Inflammatory macrophage treated with lipopolysaccharide for 1 hour (primary cell): ENCODE results near the gene PTPRJ.
A peak's percentile ranks its signal among the peaks of the same experiment; 100 is the strongest.

Experiments used
- DNase-seq, 2 donors: peaks; one replicate each; pipeline ENCODE4 v3.0.0-alpha.2; 2020 to 2022

The PTPRJ gene

DNA sequence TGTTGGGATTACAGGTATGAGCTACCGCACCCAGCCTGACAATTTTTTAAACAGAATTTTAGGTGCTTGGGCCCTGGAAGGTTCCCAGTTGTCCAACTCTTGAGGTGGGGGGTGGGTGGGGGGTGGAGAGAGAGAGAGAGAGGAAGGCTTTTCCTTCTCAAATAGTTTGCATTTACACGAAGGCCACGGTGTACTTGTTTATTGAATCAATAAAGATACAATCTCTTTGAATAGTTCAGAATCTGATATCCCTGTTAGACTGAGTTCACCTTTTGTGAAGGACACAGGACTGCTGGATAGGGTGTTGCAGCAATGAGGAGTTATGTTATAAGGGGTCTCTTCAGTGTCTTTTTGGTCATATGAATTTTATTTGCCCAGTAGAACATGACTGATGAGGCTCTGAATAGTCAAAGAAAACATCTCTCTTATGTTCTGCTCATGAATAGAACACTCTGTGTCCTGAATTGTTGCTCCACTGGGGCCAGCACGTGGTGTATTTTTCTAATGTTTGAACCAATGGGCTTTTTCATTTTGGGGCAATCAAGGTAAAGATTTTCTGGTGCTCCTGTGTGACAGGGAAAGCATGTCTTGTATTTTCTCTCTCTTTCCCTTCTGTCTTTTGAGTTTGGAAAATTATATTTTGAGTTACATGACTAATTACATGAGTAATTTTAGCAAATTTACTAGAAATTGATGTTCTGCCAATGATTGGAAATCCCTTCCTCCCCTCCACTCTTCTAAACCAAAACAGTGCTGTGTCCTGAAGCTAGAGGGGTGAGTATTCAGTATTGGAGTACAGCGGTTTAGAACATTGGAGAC, 61.7 kb downstream of the PTPRJ start:
- DNase-seq: no peak

DNA sequence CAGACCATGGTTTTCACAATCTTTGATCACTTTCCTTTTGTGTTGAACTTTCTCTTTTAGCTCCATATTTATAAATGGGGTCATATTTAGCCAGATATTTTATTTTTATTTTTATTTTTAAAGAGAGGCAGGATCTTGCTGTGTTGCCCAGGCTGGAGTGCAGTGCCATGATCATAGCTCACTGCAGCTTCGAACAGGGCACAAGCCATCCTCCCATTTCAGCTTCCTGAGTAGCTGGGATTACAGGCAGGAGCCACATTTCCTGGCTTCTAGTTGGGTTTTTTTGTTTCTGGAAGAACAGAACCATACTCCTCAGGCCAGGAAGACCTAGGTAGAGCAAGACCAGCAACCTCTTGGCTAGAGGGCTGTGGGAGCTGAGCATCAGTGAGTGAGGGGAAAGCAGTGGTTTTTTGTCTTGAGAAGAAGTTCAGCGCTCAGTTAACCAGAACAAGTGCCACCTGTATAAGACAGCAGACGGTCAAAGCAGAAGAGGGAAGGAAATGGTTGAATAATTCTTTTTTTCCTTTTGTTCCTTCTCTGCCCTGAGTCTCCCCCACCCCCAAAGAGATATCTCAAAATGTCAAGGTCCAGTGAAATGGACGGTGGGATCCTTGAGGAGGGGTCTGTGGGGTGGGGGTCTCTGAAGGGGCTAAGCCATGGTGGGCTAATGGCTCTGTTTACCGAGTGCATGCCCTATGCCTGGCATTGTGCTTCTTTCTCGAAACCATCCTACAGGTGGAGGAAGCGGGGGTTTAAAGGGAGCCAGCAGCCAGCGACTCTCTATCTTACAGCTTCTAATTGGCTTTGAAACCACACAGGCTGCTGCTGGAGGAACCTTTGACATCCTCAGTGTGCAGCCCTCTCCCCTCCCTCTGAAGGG, 63.0 kb downstream of the PTPRJ start:
- DNase-seq: no peak

DNA sequence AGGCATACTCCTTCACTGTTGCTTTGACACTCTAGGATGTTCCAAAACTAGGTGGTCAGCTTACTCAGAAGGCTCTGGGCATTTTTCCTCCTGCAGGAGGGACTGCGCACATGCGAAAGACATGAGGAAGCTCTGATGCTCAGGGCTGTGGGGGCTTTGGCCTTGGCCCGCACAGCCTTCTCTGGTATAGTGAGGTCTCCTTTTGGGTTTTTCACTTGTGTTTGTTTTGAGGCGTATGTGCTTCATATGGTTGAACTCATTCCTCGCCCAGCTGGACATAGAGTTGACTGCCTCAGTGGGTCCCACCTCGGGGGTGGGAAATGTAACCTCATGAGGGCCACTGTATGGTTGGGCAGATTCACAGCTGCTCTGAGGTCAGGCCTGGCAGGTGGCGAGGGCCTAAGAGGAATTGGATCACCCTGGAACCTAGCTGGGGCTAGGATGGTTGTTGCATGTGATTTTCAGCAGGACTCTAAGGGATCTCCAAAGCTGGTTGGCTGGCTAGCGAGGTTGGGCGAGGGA, 63.7 kb downstream of the PTPRJ start:
- DNase-seq: no peak

DNA sequence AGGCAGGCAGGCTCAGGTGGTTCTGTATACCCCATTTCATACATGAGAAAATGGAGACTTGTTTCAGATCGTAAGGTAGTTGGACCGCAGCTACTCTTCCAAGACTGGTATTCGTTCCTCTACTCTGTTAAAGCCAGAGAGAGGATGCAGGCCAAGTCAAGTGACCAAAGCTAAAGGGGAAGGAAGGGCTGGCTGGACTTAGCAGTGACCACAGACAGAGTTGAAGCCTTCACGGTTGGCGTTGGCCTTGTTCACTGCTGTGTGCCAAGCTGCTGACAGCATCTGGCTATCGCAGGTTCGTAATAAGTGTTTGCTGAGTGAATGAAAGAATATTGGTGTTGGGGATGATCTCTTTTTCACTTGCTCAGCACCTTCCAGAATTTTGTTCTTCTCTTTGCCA, 64.2 kb downstream of the PTPRJ start:
- peak; percentile 59 to 73 for DNase-seq

DNA sequence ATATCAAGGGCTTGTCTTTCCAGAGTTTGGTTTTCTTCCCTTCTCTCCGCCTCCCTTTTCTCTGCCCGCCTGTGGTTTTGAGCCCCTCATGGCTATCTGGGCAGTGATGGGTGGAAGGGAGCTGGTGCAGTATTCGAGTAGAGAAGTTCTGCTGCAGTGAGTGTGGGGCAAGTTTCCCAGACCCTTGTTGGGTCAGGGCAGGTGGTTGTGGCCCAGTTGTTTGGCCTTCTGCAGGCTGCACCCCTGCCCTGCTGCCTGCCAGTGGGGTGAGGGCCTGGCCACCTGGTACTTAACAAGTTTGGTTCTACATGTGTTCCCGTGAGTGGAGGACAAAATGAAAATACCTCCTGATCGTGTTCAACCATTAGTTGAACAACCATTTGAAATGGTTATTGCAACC, 65.2 kb downstream of the PTPRJ start:
- no peak for DNase-seq

DNA sequence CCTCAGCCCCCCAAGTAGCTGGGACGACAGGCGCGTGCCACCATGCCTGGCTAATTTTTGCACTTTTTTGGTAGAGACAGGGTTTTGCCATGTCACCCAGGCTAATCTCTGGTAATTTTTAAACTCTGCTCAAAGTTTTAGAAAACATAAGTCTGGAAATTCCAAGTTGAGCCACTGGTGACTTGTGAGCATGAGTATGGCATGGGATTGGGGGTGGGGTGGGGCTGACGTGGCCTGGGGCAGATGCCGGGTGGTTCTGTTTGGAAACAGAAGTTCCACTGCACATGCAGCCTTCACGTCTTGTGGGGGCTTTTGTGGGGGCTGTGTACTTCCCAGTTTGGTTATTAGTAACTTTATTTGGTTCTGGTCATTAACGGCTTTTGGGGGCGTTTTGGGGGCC, 67.3 kb downstream of the PTPRJ start:
- DNase-seq: peak; percentile 95 to 97

DNA sequence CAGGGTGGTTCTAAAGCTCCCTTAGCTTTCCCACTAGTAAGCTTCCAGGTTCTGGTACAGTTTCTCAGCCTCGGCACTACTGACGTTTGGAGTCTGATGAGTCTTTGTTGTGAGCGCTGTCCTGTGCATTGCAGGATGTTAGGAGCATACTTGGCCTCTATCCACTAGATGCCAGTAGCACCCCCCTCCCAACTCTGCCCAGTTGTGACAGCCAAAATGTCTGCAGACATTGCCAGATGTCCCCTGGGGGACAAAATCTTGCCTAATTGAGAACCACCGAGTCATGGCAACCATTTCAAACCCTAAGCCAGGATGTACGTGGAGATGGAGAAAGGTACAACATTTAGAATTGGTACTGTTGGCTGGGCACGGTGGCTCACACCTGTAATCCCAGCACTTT, 68.7 kb downstream of the PTPRJ start:
- no peak for DNase-seq

DNA sequence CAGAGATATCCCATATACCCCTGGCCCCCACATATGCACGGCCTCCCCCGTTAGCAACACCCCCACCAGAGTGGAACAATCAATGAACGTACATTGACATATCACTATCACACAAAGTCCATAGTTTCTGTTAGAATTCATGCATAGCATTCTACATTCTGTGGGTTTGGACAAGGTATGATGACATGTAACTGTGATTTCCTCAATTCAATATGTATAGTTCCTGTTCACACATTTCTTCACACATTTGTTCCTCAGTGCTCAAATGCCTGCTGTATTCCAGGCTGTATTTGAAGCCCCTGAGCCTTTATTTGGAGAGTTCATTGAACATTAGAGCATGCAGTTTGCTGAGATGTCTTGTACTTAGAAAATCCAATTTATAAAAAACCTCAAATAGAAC, 69.9 kb downstream of the PTPRJ start:
- DNase-seq: peak; percentile 62 to 75

DNA sequence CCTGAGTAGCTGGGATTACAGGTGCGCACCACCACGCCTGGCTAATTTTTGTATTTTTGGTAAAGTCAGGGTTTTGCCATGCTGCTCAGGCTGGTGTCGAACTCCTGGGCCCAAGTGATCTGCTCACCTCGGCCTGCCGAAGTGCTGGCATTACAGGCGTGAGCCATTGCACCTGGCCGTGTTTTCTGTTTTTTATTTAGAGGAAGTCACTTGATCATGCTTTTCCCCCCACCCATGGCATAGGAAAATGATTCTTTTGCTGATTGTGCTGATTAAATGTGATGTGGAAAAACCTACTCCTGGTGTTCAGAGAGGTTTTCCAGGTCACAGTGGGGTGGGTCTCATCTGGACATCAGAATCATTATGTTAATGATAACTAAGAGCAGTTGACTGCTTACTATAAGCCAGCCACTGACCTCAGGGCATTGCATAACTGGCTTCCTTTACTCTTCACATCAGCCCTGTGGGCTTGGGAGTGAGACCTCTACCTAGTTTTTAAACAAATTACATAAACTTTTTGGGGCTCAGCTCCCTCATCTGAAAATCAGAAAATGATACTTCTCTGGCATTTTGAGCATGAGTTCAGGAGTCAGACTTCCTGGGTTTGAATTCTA, 71.0 kb downstream of the PTPRJ start:
- no peak for DNase-seq

DNA sequence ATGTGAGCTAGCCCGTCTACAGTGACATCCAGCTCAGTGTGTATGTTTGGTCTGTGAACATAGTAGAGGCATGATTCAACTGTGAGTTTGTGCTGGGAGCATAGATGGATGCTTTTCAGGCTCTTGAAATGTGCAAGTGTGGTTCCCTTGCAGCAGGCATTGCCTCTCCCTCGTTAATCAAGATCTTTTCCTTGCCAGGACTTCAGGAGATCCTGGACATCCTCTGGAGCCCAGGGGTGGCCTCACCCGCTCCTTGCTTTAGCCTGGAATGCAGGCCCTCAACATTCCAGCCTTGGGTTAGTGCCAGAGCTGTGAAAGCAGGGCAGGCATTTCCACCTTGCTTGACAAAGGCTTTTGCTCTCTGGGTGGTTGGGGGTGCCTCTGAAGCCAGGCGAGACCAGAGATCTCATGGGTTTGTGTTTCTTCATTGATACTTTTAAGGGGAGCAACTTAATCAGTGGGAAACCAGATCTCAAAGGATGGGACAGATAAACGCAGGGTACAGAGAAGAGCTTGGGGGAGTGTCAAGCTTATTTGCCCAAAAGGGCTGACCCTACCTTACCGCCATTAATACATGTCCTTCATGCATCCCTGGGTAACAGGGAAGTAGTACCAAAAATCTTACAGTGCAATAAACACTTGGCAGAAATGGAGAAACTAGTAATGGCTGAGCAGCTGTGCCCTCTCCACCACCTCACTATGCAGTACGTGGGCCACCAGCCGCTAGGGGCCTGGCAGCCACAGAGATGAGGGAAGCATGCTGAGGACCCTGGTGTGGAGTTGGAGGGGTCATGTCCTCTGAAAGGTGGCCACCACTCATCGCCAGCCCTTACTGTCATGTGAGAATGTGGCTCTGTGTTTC, 72.1 kb downstream of the PTPRJ start:
- DNase-seq: no peak

DNA sequence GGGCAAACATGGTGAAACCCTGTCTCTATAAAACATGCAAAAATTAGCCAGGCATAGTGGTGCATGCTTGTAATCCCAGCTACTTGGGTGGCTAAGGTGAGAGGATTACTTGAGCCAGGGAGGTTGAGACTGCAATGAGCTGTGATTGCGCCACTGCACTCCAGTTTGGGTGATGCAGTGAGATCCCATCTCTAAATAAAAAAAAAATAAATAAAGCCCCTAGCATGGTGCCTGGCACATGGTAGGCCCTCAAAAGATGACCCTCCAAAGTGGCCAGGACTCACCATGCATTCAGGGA, 74.6 kb downstream of the PTPRJ start:
- DNase-seq: no peak

DNA sequence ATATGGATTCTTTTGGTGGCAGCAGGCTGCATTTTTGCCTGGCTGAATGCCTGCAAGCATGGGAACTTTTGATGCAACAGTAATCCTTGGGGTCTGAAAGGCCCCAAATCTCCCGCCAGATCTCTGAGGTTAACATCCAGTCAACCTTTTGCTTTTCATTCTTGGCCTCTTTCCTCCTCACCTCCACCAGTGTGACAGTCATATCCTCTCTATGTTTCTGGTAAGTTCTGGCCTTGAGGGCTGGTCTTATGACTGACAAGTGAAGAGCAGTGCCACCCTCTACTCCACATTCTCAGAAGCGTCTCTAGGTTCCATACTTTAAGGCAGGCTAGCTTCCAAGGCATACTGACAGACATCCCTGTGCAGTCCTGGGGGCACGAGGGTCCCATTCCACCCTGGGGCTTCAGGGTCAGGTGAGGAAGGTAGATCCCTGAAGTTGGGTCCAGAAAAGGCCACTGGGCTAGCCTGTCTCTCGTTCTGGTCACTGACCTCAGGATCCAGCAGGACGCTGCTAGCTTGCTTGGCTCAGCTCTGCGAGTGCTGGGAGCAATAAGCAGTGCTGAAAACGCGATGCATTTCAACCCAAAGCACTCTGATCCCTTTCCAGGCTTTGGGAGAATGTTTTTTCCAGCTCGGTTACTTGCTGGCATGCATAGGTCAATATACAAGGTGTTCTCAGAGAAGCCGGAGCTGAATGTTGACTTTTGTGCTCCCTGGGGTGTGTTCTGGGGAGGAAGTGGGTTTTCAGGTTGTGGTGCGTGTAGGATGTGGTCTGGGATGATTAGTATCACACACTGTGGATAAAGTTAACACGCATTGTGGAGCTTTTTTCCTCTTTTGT, 75.2 kb downstream of the PTPRJ start:
- DNase-seq: no peak

DNA sequence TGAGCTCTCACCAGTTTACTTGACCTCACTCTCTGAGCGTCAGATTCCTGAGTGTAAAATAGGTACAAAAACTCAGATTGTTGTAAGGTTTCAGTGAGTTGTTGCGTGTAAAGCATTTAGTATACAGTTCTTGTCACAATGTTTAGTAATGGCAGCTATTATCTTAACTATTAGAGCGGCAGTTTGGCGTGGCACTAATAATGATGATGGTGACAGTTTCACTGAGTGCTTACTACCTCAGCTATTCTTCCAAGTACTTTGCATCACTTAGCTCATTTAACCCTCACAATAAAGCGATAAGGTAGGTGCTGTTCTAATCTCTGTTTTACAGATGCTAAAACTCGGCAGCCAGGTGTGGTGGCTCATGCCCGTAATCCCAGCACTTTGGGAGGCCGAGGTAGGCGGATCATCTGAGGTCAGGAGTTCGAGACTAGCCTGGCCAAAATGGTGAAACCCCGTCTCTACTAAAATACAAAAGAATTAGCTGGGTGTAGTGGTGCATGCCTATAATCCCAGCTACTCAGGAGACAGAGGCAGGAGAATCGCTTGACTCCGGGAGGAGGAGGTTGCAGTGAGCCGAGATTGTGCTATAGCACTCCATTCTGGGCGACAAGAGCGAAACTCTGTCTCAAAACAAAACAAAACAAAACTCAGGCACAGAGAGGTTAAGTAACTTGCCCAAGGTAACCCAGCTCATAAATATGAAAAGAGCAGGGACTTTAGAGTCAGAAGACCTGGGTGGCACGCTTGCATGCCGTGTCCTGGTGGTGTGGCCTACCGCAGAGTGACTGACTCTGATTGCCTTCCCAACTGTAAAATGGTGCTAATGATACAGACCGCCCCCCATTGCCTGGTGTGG, 76.2 kb downstream of the PTPRJ start:
- no peak for DNase-seq

DNA sequence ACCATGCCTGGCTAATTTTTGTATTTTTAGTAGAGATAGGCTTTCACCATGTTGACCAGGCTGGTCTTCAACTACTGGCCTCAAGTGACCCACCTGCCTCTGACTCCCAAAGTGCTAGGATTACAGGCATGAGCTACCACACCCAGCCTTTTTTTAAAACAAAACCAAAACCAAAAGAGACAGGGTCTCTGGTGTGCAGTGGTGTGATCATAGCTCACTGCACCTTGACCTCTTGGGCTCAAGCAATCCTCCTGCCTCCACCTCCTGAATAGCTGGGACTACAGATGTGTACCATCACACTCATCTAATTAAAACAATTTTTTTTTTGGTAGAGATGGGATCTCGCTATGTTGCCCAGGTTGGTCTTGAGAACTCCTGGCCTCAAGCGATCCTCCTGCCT, 77.7 kb downstream of the PTPRJ start:
- no peak for DNase-seq

DNA sequence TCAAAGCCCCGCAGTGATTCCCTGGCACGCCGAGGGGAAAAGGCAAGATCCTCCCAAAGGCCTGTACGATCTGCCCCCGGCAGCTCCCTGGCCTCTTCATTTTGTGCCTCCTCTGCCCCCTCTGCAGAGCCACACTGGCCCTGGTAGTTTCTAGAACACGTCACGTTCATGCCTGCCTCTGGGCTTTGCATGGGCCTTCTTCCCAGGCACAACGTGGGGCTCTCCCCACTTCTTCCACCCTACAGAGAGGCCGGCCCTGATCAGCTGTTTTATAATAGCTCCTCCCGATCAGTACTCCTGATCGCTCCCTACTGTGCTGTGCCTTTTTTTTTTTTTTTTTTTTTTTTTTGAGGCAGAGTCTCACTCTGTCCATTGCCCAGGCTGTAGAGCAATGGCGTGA, 78.4 kb downstream of the PTPRJ start:
- no peak for DNase-seq

DNA sequence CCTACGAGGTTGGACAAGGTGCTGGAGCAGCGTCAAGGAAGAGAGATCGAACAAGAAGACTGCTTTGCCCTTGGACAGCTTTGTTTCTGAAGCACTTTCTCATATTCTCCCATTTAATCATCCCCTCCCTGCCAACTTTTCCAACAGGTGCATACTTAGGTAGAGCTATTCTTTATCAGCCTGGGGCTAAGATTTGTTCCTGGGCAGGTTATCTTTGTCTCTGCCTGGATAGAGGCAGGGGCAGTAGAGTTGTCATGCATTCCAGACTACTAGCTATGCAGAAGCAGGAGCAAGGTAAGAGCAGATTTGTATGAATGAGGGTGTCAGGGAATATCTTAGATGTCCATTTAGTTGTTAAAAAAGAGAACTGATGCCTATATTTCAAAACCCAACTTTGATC, 82.3 kb downstream of the PTPRJ start:
- no peak for DNase-seq

DNA sequence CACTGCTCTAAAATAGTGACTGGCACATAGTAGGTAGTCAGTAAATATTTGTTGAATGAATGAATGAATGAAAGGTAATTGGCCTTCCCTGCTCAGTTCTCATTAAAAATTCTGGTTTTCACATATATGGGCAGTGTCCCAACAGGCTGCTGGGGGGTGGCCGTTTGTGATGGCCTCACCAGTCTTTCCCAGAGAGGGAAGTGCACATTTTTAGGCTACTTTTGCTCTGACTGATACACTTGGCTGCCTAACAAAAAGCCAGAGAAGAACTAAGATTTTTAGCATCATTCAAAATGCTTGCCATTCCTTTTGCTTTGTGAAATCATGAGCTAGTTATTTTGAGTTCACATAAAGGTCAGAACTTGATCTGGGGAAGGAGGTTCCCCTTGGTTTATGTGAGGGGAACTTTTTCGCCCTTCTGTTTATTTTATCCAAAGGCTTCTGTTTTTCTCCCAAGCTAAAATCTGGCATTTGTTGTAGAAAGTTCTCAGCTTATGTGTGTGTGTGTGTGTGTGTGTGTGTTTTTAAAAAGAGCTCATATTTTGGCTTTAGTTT, 83.1 kb downstream of the PTPRJ start:
- DNase-seq: peak; percentile 58 to 67

DNA sequence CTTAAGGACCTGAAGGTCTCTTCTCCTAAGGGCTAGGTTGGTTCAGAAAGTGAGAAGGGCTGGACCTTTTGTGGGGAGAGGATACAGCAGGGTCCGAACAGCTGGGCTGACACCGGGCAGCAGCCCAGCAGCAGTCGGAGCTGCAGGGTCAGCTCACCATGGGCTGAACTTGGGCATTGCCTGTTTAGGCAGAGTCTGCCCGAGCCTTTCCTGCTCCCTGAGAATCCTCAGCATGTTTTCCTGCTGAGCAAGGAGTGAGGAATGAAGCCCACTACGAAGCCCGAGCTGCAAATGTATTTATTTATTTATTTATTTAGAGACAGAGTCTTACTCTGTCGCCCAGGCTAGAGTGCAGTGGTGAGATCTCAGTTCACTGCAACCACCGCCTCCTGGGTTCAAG, 83.9 kb downstream of the PTPRJ start:
- DNase-seq: no peak

DNA sequence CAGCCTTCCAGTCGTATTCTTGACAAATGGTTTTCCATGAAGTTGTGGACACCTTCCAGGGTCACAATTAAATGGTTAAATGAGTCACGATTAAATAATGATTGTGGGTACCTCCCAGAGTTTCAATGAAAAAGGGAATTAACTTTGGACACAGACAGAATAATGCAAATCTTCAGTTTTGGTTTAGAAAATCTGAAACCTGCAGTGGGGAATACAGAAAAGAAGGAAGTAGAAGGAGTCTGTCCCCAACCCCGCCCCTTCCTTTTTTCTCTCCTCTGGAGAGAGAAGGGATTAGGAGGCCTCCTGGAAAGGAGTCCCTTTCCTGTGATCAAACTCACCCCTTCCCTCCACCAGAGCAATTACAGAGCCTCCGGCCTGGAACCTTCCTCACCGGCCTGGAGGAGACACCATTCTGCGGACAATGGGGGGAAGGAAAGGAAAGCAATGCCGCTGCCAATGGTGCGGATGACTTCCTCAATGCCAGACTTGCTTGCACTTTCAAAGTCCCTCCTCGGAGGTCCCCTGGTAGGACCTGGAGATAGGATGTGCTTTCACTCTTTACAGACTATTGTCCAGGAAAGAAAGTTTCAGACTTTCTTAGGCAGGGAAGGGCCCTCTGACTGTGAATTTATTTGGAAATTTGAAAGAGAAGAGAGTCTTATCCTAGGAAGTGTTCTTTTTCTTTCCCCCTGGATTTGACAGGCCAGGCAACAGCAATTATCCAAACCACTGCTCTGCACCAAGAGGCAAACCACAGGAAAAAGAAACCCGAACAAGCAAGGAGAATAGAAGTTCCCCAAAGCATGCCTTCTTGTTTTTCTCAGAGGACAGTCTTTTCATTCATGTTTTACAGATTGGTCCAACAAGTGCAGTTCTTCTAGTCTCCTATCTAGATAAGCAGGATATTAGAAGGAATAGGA, 86.8 kb downstream of the PTPRJ start:
- DNase-seq: peak; percentile 74 to 86
